ENCODE measurements around the gene WNT2B. TPM values are rescaled to one million over a fixed set of nuclear protein-coding genes. Genes with fewer than 3 reads are reported as not detected.

Gene WNT2B
- total RNA-seq, 1 experiment from 2014 or later: 1.6 TPM

DNA sequence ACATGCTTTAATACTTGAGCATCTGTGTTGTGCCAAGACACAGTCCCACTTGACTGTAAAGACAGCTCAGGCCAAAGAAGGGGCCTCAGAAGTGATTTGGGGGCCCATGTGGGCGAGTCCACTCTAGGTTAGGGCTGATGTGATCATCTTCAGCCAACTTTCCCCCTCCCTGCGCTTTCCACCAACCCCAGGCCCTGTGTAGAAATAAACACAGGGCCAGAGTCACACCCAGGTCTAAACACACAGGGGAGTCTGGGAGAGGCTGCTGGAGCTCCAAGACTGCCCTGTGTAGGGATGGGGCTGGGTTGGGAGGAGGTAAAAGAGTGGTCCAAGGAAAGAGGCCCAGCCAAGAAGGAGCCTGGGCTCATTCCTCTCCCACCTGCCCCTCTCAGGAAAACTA lies 2.5 kb upstream of the WNT2B start:
- H3K9me3 ChIP-seq (ENCODE audit: control insufficient read depth, insufficient read depth, low read depth, low read length): no peaks in the 10 kb centered on the region
- no peak overlapping the region for H3K27ac ChIP-seq (ENCODE audit: low read length)
- no peaks in the 10 kb centered on the region for H3K36me3 ChIP-seq (ENCODE audit: control insufficient read depth, insufficient read depth, low read length)
- no peak for TF ChIP-seq TCF7L2 (IDR thresholded peaks at IDR 0.05; ENCODE audit: low read depth, low read length)
- TF ChIP-seq, protein P1, sequence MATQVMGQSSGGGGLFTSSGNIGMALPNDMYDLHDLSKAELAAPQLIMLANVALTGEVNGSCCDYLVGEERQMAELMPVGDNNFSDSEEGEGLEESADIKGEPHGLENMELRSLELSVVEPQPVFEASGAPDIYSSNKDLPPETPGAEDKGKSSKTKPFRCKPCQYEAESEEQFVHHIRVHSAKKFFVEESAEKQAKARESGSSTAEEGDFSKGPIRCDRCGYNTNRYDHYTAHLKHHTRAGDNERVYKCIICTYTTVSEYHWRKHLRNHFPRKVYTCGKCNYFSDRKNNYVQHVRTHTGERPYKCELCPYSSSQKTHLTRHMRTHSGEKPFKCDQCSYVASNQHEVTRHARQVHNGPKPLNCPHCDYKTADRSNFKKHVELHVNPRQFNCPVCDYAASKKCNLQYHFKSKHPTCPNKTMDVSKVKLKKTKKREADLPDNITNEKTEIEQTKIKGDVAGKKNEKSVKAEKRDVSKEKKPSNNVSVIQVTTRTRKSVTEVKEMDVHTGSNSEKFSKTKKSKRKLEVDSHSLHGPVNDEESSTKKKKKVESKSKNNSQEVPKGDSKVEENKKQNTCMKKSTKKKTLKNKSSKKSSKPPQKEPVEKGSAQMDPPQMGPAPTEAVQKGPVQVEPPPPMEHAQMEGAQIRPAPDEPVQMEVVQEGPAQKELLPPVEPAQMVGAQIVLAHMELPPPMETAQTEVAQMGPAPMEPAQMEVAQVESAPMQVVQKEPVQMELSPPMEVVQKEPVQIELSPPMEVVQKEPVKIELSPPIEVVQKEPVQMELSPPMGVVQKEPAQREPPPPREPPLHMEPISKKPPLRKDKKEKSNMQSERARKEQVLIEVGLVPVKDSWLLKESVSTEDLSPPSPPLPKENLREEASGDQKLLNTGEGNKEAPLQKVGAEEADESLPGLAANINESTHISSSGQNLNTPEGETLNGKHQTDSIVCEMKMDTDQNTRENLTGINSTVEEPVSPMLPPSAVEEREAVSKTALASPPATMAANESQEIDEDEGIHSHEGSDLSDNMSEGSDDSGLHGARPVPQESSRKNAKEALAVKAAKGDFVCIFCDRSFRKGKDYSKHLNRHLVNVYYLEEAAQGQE (IDR thresholded peaks at IDR 0.05; ENCODE audit: insufficient read depth in 1 of 2, low read depth in 2 of 2, low read length in 1 of 2): no peak
- TF ChIP-seq, protein P2, sequence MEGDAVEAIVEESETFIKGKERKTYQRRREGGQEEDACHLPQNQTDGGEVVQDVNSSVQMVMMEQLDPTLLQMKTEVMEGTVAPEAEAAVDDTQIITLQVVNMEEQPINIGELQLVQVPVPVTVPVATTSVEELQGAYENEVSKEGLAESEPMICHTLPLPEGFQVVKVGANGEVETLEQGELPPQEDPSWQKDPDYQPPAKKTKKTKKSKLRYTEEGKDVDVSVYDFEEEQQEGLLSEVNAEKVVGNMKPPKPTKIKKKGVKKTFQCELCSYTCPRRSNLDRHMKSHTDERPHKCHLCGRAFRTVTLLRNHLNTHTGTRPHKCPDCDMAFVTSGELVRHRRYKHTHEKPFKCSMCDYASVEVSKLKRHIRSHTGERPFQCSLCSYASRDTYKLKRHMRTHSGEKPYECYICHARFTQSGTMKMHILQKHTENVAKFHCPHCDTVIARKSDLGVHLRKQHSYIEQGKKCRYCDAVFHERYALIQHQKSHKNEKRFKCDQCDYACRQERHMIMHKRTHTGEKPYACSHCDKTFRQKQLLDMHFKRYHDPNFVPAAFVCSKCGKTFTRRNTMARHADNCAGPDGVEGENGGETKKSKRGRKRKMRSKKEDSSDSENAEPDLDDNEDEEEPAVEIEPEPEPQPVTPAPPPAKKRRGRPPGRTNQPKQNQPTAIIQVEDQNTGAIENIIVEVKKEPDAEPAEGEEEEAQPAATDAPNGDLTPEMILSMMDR (IDR thresholded peaks at IDR 0.05): no peak
- no peak for TF ChIP-seq SIN3A (IDR thresholded peaks at IDR 0.05; ENCODE audit: borderline replicate concordance, insufficient read depth, low read depth, low read length)
- TF ChIP-seq POLR2AphosphoS5 (IDR thresholded peaks at IDR 0.05; ENCODE audit: low read depth, low read length): no peak
- H3K27me3 ChIP-seq (ENCODE audit: control insufficient read depth, insufficient read depth, low read length): no peaks in the 10 kb centered on the region
- H3K4me1 ChIP-seq (ENCODE audit: control insufficient read depth, insufficient read depth, low read length): no peaks in the 10 kb centered on the region; the same call in 1 of the 2 replicates
- CTCF ChIA-PET: no interaction called here
- no peak overlapping the region for H3K4me3 ChIP-seq (ENCODE audit: low read depth in 2 of 2, low read length in 2 of 2)
- POLR2A ChIA-PET: no interaction called here
- in situ Hi-C loops (cut with HindIII; ENCODE audit: low pct_unique_long_range_greater_than_20kb, low sequenced_read_pairs) (no loop called here), intact Hi-C loops (cut with micrococcal nuclease; ENCODE audit: unreplicated experiment) (loop anchor here (10.0 kb wide), 1 partner anchor 108 kb away; the partner anchor contains the start of genes CAPZA1 and ST7L)
- BruUV-seq (replicated peaks): no TSS peak
- DNase-seq (ENCODE audit: low read depth, low spot score) (no peak), ATAC-seq (no peak)

DNA sequence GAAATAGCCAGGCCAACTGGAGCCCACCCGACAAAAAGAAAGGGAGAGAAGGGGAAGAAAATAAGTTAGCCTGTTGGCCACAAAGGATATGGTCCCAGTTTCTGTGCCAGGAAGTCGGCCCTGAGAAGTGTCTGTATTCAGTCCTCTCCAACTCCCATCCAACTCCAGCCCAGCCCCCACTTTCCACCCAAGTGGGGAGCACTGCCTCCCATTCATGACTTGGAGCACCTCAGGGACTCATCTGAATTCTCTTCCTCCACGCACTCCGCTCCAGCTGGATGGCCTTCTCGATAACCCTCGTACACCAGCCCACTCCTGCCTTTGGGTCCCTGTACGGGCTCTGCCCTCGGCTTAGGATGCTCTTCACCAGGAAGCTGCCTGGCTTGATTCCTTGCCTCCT lies 2.0 kb upstream of the WNT2B start:
- H3K27me3 ChIP-seq (ENCODE audit: control insufficient read depth, insufficient read depth, low read length): no peaks in the 10 kb centered on the region
- no peaks in the 10 kb centered on the region for H3K4me1 ChIP-seq (ENCODE audit: control insufficient read depth, insufficient read depth, low read length)
- no peak overlapping the region for H3K4me3 ChIP-seq (ENCODE audit: low read depth in 2 of 2, low read length in 2 of 2)
- POLR2A ChIA-PET: no interaction called here
- no peaks in the 10 kb centered on the region for H3K9me3 ChIP-seq (ENCODE audit: control insufficient read depth, insufficient read depth, low read depth, low read length)
- intact Hi-C loops (cut with micrococcal nuclease; ENCODE audit: unreplicated experiment): loop anchor here (10.0 kb wide), 1 partner anchor 108 kb away; the partner anchor contains the start of genes CAPZA1 and ST7L
- in situ Hi-C loops (cut with HindIII; ENCODE audit: low pct_unique_long_range_greater_than_20kb, low sequenced_read_pairs): no loop called here
- no TSS peak for BruUV-seq (replicated peaks)
- ATAC-seq (no peak), DNase-seq (ENCODE audit: low read depth, low spot score) (no peak)
- H3K36me3 ChIP-seq (ENCODE audit: control insufficient read depth, insufficient read depth, low read length): no peaks in the 10 kb centered on the region
- TF ChIP-seq, protein P2 (IDR thresholded peaks at IDR 0.05): no peak
- TF ChIP-seq TCF7L2 (IDR thresholded peaks at IDR 0.05; ENCODE audit: low read depth, low read length): no peak
- no peak for TF ChIP-seq SIN3A (IDR thresholded peaks at IDR 0.05; ENCODE audit: borderline replicate concordance, insufficient read depth, low read depth, low read length)
- no peak for TF ChIP-seq POLR2AphosphoS5 (IDR thresholded peaks at IDR 0.05; ENCODE audit: low read depth, low read length)
- CTCF ChIA-PET: no interaction called here
- no peak overlapping the region for H3K27ac ChIP-seq (ENCODE audit: low read length)

Data from Panc1 (cell line).